K562 (cell line): ENCODE data around the gene WDPCP. TPM values are rescaled to one million over a fixed set of nuclear protein-coding genes. Genes with fewer than 3 reads are reported as not detected.
A peak's percentile ranks its signal among the peaks of the same experiment; 100 is the strongest.

Source experiments
- ATAC-seq: fragments of 200-7000 bp; cut with Tn5 transposase; 3 replicates; pipeline ENCODE4 v1.9.1; 2020; ENCODE audit warnings: moderate library complexity
- BruUV-seq: library from RNA; stranded (reverse); fragments of 400-500 nt; replicated peaks from 2 replicates; lab custom pipeline; 2021; lab: Mats Ljungman, UMichigan
- CTCF ChIA-PET: fragments of 300-600 bp; formaldehyde crosslinking; extraction: SDS; loops from one replicate; lab custom pipeline; 2021; ENCODE audit warnings: low intra/inter-chr PET ratio; lab: Yijun Ruan, JAX
- POLR2A ChIA-PET: fragments of 300-600, 350-650 bp; sonication (Branson Sonifier 250); formaldehyde crosslinking; extraction: SDS; loops from one replicate; lab custom pipeline; 2021; ENCODE audit warnings: antibody characterized with exemption, inconsistent platforms; lab: Yijun Ruan, JAX
- DNase-seq, 4 experiments: peaks; one replicate each; pipeline versions ENCODE4 v3.0.0 to v3.0.0-alpha.2; 2011 to 2018; ENCODE audit warnings: low spot score in 3 of 4, mixed read lengths in 3 of 4; ENCODE audit errors: extremely low read depth in 1 of 4
- FAIRE-seq: peaks from 2 replicates; lab custom pipeline; 2011; peaks lifted over from hg19 to GRCh38; lab: Jason Lieb, UNC
- H2AFZ ChIP-seq: 2 replicates; pipeline ENCODE4 v1.6.0; 2011; ENCODE audit warnings: low read depth, low read length, control low read depth, inconsistent platforms
- H3K27ac ChIP-seq: fragments of 200-600 bp; 3 replicates; pipeline ENCODE4 v1.8.0; 2011; ENCODE audit warnings: low read depth, mild to moderate bottlenecking, control low read depth, inconsistent platforms, low read length, moderate library complexity, mixed read lengths; ENCODE audit errors: extremely low read depth
- H3K27me3 ChIP-seq, 2 experiments: fragments of 300-600 bp in 1 of 2; 2 replicates in 1 of 2; 3 replicates in 1 of 2; pipeline versions ENCODE4 v1.6.0 to v1.8.0; 2011; ENCODE audit warnings: inconsistent platforms in 2 of 2, low read length in 2 of 2, mild to moderate bottlenecking in 1 of 2, mixed read lengths in 1 of 2, moderate library complexity in 1 of 2; ENCODE audit not compliant: control insufficient read depth in 2 of 2, insufficient read depth in 2 of 2
- H3K36me3 ChIP-seq: fragments of 300-600 bp; 3 replicates; pipeline ENCODE4 v1.8.0; 2011; ENCODE audit warnings: mild to moderate bottlenecking, low read length, inconsistent platforms; ENCODE audit not compliant: control insufficient read depth, insufficient read depth
- H3K4me1 ChIP-seq, 2 experiments: fragments of 200-600 bp in 1 of 2; replicated peaks in 1 of 2; 2 replicates in 1 of 2; 3 replicates in 1 of 2; pipeline versions ENCODE4 v1.5.1 to v1.8.0; 2011; ENCODE audit warnings: inconsistent platforms in 2 of 2, low read length in 2 of 2, mild to moderate bottlenecking in 1 of 2, mixed read lengths in 1 of 2, moderate library complexity in 1 of 2; ENCODE audit not compliant: control insufficient read depth in 2 of 2, insufficient read depth in 2 of 2
- H3K4me2 ChIP-seq: 2 replicates; pipeline ENCODE4 v1.6.1; 2011; ENCODE audit warnings: low read length, control low read depth, inconsistent platforms, mixed read lengths; ENCODE audit not compliant: insufficient read depth
- H3K4me3 ChIP-seq: fragments of 200-600 bp; sonication (generic), shearing (Covaris generic); 2 replicates; pipeline ENCODE4 v1.5.1; 2016; ENCODE audit warnings: control low read depth, inconsistent platforms
- H3K79me2 ChIP-seq: fragments of 200-600 bp; 3 replicates; pipeline ENCODE4 v1.8.0; 2011; ENCODE audit warnings: low read length, inconsistent platforms; ENCODE audit not compliant: control insufficient read depth, insufficient read depth
- H3K9ac ChIP-seq, 2 experiments: 2 replicates each; pipeline versions ENCODE4 v1.6.0 to v1.6.1; 2011; ENCODE audit warnings: low read depth in 2 of 2, low read length in 2 of 2, control low read depth in 1 of 2, inconsistent platforms in 1 of 2, mild to moderate bottlenecking in 1 of 2, mixed read lengths in 1 of 2; ENCODE audit not compliant: insufficient read depth in 1 of 2
- H3K9me1 ChIP-seq: one replicate; pipeline ENCODE4 v1.6.0; 2011; ENCODE audit warnings: inconsistent platforms, mild to moderate bottlenecking, low read length, moderate library complexity; ENCODE audit not compliant: control insufficient read depth, insufficient read depth
- H3K9me3 ChIP-seq: replicated peaks from 2 replicates; pipeline ENCODE4 v1.5.1; 2011; ENCODE audit warnings: low read depth, low read length, inconsistent platforms; ENCODE audit not compliant: control insufficient read depth, insufficient read depth
- H4K20me1 ChIP-seq: replicated peaks from 2 replicates; pipeline ENCODE4 v1.6.1; 2011; ENCODE audit warnings: low read length, inconsistent platforms, mixed read lengths; ENCODE audit not compliant: control insufficient read depth, insufficient read depth
- CUX1 ChIP-seq: fragments of 200-800 bp; sonication (Bioruptor generic); IDR thresholded peaks from 2 replicates; pipeline ENCODE4 v1.6.1; 2016; ENCODE audit warnings: missing genetic modification characterization, missing compliant biosample characterization
- DDX20 ChIP-seq: fragments of 450-650 bp; IDR thresholded peaks from 2 replicates; pipeline ENCODE4 v1.6.1; 2016; ENCODE audit warnings: missing genetic modification characterization, low read depth, mild to moderate bottlenecking, missing compliant biosample characterization, moderate library complexity
- PBX2 ChIP-seq, 2 experiments: IDR thresholded peaks in 1 of 2; conservative IDR thresholded peaks in 1 of 2; 2 replicates each; pipeline ENCODE4 v1.6.1; 2016; ENCODE audit warnings: low read depth in 2 of 2, mild to moderate bottlenecking in 1 of 2, missing compliant biosample characterization in 1 of 2, missing genetic modification characterization in 1 of 2, moderate library complexity in 1 of 2
- PHF20 ChIP-seq: fragments of 450-650 bp; IDR thresholded peaks from 2 replicates; pipeline ENCODE4 v1.6.1; 2018; ENCODE audit not compliant: partially characterized antibody
- RNF2 ChIP-seq: sonication (generic); IDR thresholded peaks from 2 replicates; pipeline ENCODE4 v1.6.1; 2016
- TBL1XR1 ChIP-seq, 2 experiments: IDR thresholded peaks; 2 replicates each; pipeline ENCODE4 v1.6.1; 2012; ENCODE audit warnings: improper control_type of control experiment in 2 of 2, low read length in 2 of 2, mild to moderate bottlenecking in 1 of 2
- XRCC5 ChIP-seq: fragments of 200-400 bp; formaldehyde crosslinking; IDR thresholded peaks from 2 replicates; pipeline ENCODE4 v1.6.1; 2017; ENCODE audit warnings: low read depth, mild to moderate bottlenecking, low read length
- WGBS: fragments of 100-300 bp; shearing (Covaris generic); methylation state at CpG from one replicate; pipeline ENCODE4 v1.1.6; 2016; ENCODE audit warnings: low coverage, mixed read lengths; ENCODE audit not compliant: insufficient coverage; ENCODE audit errors: missing lambda C conversion rate; 5-methylcytosine and 5-hydroxymethylcytosine counted together
- in situ Hi-C: fragments of 300-500 bp; cut with MboI; formaldehyde crosslinking; loops from 4 replicates; pipeline ENCODE4 v1.15.0; 2018; ENCODE audit warnings: inconsistent platforms, mixed read lengths
- intact Hi-C: fragments of 100-400 bp; cut with micrococcal nuclease; formaldehyde crosslinking; loops from 2 replicates; pipeline ENCODE4 v1.14.2; 2022
- polyA plus RNA-seq, 8 experiments: library from polyadenylated mRNA; depleted of rRNA in 4 of 8; stranded (reverse) in 5 of 8; unstranded in 3 of 8; fragments of >200 nt; fragmentation: Nextera tagmentation in 2 of 8; fragmentation: Illumina TruSeq in 1 of 8; extraction: Ambion mirVana in 2 of 8; extraction: Trizol in 1 of 8; gene quantifications; 2 replicates each; pipeline versions ENCODE4 v1.2.1 to v1.2.3, GENCODE V29; 2011 to 2014; ENCODE audit warnings: inconsistent platforms in 1 of 8, missing spikeins in 1 of 8
- total RNA-seq, 7 experiments: library from RNA; depleted of rRNA in 6 of 7; stranded (reverse); fragments of >200 nt in 6 of 7; fragmentation: Illumina TruSeq in 2 of 7; extraction: Trizol in 2 of 7; gene quantifications; 2 replicates each; pipeline versions ENCODE4 v1.2.1 to v1.2.3, GENCODE V29; 2011 to 2021; ENCODE audit warnings: low replicate concordance in 1 of 7

Gene WDPCP
- total and polyA plus RNA-seq, 9 of the 15 experiments (the other 6 are each of a cell fraction or from before 2014, with no cell fraction given), result 1.4 to 6.4 (median 5.5) TPM

GRCh38 chr2:63596401-63596883 is 8.2 kb upstream of the WDPCP start (continued):
- TF ChIP-seq PHF20, result no peak
- no peak for TF ChIP-seq CUX1 (CRISPR knock-in tag)
- TF ChIP-seq RNF2, result no peak
- no peak for TF ChIP-seq DDX20
- no peak for TF ChIP-seq TBL1XR1 (IDR thresholded peaks at IDR 0.05; ENCODE audit: low read length in 2 of 2)

- no peak for FAIRE-seq
- peaks cover 68% of the 10 kb centered on the region for H3K79me2 ChIP-seq
- H4K20me1 ChIP-seq, result no peaks in the 10 kb centered on the region
- H3K4me2 ChIP-seq, result no peak overlapping the region
- no peak overlapping the region for H2AFZ ChIP-seq
- ChIA-PET CTCF (no interaction called here), POLR2A (no interaction called here)
- no peak overlapping the region for H3K27ac ChIP-seq
- in situ Hi-C loops (no loop called here), intact Hi-C loops (no loop called here)
- H3K27me3 ChIP-seq, result no peaks in the 10 kb centered on the region
- H3K4me3 ChIP-seq, result no peak overlapping the region
- H3K9me1 ChIP-seq, result no peaks in the 10 kb centered on the region
- WGBS, result 95% methylated on average over 3 of the region's 3 CpGs
- BruUV-seq, result no TSS peak
- no peak for DNase-seq
- ATAC-seq, result peak; percentile 60
- no peak for TF ChIP-seq XRCC5
- TF ChIP-seq PBX2 (CRISPR knock-in tag; IDR thresholded peaks at IDR 0.05; ENCODE audit: low read depth), result no peak
- TF ChIP-seq PBX2 (tag; conservative IDR thresholded peaks at IDR 0.05; ENCODE audit: low read depth), result 0 out of 2 replicates have a peak, but pooled peaks have one; percentile 25
- no peak overlapping the region for H3K9ac ChIP-seq
- no peaks in the 10 kb centered on the region for H3K9me3 ChIP-seq
- peaks cover 72% of the 10 kb centered on the region for H3K36me3 ChIP-seq
- peaks cover 0 to 14% of the 10 kb centered on the region in 2 experiments; a peak in 3 of 5 replicates for H3K4me1 ChIP-seq
Measured at GRCh38 chr2:63594660-63595059, 6.4 kb upstream of the WDPCP start.
